Measurements from ENCODE around the gene ZZZ3.

DNA sequence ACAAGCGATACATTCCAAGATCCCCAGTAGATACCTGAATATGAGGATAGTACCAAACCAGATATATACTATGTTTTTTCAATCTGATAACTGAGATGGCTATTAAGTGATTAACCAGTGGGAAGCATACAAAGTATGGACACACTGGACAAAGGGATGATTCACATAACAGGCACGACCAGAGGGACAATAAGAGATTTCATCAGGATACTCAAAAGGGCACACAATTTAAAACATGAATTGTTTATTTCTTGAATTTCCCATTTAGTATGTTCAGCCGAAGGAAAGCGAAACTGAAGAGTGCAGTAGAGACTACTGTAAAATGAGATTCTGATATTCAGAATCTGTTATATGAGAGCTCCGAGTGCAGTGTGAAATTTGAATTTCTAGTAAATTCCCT is 10.6 kb downstream of the ZZZ3 start:
- TF ChIP-seq, protein P1, sequence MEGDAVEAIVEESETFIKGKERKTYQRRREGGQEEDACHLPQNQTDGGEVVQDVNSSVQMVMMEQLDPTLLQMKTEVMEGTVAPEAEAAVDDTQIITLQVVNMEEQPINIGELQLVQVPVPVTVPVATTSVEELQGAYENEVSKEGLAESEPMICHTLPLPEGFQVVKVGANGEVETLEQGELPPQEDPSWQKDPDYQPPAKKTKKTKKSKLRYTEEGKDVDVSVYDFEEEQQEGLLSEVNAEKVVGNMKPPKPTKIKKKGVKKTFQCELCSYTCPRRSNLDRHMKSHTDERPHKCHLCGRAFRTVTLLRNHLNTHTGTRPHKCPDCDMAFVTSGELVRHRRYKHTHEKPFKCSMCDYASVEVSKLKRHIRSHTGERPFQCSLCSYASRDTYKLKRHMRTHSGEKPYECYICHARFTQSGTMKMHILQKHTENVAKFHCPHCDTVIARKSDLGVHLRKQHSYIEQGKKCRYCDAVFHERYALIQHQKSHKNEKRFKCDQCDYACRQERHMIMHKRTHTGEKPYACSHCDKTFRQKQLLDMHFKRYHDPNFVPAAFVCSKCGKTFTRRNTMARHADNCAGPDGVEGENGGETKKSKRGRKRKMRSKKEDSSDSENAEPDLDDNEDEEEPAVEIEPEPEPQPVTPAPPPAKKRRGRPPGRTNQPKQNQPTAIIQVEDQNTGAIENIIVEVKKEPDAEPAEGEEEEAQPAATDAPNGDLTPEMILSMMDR (IDR thresholded peaks at IDR 0.05) = no peak
- TF ChIP-seq POLR2AphosphoS5 (IDR thresholded peaks at IDR 0.05) (no peak), EP300 (IDR thresholded peaks at IDR 0.05) (no peak), POLR2A (IDR thresholded peaks at IDR 0.05; ENCODE audit: low read depth) (no peak)
